ENCODE results near the gene RUNDC3A. TPM values are rescaled to one million over a fixed set of nuclear protein-coding genes. Genes with fewer than 3 reads are reported as not detected.
"Not testable (repeated sequence)": the region's sequence is repeated elsewhere in the genome, so short reads cannot be mapped to it uniquely, and the experiment has no call there.

RUNDC3A gene
- total RNA-seq, 1 experiment from 2014 or later = 0.12 TPM

- DNase-seq (ENCODE audit: low read depth) = no peak
These were observed 35.3 kb downstream of the RUNDC3A start for GRCh38 chr17:44343510-44344209.

DNA sequence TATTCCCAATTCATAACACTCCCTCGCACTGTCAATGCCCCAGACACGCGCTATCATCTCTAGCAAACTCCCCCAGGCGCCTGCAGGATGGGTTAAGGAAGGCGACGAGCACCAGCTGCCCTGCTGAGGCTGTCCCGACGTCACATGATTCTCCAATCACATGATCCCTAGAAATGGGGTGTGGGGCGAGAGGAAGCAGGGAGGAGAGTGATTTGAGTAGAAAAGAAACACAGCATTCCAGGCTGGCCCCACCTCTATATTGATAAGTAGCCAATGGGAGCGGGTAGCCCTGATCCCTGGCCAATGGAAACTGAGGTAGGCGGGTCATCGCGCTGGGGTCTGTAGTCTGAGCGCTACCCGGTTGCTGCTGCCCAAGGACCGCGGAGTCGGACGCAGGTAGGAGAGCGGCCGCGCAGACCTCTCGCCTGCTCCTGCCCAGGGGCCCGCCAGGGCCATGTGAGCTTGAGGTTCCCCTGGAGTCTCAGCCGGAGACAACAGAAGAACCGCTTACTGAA lies 36.6 kb downstream of the RUNDC3A start, which contains the start of gene GRN:
Gene GRN (plus strand): TSS at position 364 of the 515 bp plus-strand sequence. CDS start 3,863 bp downstream, outside the sequence.
- DNase-seq (ENCODE audit: low read depth) = peak; percentile 99

GRCh38 chr17:44345454-44346026 lies 37.1 kb downstream of the RUNDC3A start:
- DNase-seq (ENCODE audit: low read depth) = peak; percentile 72

DNA sequence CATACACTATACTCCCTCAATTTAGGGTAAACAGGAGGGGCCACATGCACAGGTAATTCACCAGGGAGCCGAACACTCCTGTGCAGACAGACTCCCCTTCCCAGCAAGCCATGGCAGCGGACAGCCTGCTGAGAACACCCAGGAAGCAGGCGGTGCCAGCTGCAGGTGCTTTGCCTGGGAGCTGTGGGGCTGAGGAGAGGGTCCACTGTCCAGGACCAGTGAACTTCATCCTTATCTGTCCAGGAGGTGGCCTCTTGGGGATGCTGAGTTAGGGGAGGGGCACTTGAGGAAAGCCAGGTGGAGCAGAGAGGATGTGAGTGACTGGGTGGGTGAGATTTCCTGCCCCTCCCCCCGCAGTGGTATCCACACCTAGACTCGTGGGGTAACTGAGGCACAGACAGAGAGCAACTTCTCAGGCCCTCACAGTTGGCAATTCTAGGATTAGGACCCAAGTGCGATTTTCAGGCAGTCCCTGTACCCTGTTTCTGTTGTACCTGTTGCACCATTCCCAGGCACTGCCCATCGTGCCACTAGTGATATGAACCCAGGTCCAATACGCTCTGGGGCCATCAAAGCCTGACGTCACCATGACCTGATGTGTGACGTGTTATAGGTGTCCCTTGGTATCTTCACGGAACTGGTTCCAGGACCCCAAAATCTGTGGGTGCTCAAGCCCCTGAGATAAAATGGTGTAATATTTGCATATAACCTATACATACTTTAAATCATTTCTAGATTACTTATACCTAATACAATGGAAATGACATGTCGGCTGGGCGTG lies 37.9 kb downstream of the RUNDC3A start:
- no peak for DNase-seq (ENCODE audit: low read depth)

DNA sequence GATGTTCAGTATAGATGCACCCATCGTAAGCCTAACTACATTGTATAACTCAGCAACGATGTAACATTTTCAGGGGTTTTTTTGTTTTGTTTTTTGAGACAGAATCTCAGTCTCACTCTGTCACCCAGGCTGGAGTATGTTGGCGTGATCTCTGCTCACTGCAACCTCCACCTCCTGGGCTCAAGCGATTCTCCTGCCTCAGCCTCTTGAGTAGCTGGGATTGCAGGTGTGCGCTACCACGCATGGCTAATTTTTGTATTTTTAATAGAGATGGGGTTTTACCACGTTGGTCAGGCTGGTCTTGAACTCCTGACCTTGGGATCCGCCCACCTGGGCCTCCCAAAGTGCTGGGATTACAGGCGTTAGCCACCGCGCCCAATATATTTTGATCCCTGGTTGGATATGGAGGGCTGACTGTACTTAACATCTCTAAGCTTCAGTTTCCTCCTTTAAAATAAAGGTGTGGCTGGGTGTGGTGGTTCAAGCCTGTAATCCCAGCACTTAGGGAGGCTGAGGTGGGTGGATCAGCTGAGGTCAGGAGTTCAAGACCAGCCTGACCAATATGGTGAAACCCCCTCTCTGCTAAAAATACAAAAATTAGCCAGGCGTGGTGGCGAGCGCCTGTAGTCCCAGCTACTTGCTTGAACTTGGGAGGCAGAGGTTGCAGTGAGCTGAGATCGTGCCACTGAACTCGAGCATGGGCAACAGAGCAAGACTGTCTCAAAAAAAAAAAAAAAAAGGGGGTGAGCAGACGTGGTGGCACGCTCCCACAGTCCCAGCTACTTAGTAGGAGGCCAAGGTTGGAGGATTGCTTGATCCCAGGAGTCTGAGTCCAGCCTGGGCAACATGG lies 39.0 kb downstream of the RUNDC3A start:
- not testable (repeated sequence) for DNase-seq (ENCODE audit: low read depth)

- DNase-seq (ENCODE audit: low read depth) = peak; percentile 44
These were observed 40.0 kb downstream of the RUNDC3A start for GRCh38 chr17:44348234-44348987.

DNA sequence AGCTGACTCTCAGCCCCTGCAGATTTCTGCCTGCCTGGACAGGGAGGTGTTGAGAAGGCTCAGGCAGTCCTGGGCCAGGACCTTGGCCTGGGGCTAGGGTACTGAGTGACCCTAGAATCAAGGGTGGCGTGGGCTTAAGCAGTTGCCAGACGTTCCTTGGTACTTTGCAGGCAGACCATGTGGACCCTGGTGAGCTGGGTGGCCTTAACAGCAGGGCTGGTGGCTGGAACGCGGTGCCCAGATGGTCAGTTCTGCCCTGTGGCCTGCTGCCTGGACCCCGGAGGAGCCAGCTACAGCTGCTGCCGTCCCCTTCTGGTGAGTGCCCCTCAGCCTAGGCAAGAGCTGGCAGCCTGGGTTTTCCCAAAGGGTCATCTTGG lies 40.6 kb downstream of the RUNDC3A start:
- DNase-seq (ENCODE audit: low read depth) = no peak

DNA sequence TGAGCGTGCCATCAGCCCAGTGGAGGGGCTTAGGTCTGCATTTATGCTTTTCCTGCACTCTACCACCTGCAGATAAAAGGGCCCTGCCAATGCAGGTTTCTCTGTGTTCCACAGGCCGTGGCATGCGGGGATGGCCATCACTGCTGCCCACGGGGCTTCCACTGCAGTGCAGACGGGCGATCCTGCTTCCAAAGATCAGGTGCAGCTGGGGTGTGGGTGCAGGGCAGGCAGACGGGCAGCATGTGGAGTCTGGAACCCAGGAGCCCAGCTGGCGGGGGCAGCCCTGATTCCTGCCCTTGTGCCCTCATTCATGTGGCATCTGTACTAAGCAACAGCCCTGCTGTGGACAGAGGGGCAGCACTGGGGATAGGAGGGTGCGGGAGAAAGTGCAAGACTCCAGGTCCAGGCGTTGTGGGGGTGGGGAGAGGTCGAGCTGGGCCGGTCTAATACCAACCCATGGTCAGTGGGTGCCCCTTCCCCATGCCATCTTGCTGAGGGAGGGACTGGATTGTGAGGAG lies 41.2 kb downstream of the RUNDC3A start:
- no peak for DNase-seq (ENCODE audit: low read depth)

DNA sequence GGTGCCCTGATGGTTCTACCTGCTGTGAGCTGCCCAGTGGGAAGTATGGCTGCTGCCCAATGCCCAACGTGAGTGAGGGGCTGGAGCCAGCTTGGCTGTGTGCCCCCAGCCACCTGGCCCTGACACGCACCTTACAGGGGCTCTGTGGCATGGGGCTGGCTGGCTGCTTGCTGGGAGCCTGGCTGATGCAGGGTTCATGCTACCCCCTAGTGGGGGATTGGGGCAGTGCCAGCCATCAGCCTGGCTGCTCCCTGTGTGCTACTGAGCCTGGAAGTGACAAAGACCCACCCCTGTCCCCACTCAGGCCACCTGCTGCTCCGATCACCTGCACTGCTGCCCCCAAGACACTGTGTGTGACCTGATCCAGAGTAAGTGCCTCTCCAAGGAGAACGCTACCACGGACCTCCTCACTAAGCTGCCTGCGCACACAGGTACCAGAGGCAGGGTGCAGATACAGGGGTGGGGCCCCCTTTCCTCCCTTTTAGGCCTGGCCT lies 42.4 kb downstream of the RUNDC3A start:
- DNase-seq (ENCODE audit: low read depth) = peak; percentile 42

- DNase-seq (ENCODE audit: low read depth) = no peak
These were observed 43.1 kb downstream of the RUNDC3A start for GRCh38 chr17:44351464-44351863.

- DNase-seq (ENCODE audit: low read depth) = no peak
These were observed 43.8 kb downstream of the RUNDC3A start for GRCh38 chr17:44351961-44352827.

DNA sequence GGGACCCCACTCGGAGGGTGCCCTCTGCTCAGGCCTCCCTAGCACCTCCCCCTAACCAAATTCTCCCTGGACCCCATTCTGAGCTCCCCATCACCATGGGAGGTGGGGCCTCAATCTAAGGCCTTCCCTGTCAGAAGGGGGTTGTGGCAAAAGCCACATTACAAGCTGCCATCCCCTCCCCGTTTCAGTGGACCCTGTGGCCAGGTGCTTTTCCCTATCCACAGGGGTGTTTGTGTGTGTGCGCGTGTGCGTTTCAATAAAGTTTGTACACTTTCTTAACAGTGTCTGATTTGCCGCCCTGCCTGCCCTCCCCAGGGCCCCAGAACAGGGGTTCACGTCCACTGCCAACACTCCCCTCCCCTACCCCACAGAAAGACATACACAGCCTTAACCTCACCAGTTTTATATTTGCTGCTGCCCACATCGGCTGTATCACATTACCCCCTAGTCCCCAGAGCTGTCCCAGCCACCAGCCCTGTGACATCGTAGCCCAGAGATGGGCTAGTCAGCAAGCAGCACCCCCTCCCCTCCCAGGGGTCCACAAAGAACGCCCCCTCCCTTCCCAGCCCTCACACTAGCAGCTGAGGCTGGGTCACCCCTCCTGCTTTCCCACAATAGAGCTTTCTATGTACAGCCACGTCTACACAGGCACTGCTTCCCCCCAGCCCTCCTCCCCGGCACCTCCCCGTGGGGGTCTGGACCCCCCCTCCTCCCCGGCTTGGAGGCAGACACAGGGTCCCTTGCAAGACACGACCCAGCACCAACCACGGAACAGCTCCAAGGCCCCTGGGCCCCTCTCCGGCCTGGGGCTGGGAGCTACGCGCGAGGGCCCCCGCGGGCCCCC lies 44.6 kb downstream of the RUNDC3A start:
- DNase-seq (ENCODE audit: low read depth) = no peak

- DNase-seq (ENCODE audit: low read depth) = no peak
These were observed 45.4 kb downstream of the RUNDC3A start for GRCh38 chr17:44353672-44354331.

- no peak for DNase-seq (ENCODE audit: low read depth)
These were observed 46.5 kb downstream of the RUNDC3A start for GRCh38 chr17:44354582-44355561.

GRCh38 chr17:44355642-44356099 lies 47.3 kb downstream of the RUNDC3A start:
- no peak for DNase-seq (ENCODE audit: low read depth)

- no peak for DNase-seq (ENCODE audit: low read depth)
These were observed 47.8 kb downstream of the RUNDC3A start for GRCh38 chr17:44356241-44356640.

DNA sequence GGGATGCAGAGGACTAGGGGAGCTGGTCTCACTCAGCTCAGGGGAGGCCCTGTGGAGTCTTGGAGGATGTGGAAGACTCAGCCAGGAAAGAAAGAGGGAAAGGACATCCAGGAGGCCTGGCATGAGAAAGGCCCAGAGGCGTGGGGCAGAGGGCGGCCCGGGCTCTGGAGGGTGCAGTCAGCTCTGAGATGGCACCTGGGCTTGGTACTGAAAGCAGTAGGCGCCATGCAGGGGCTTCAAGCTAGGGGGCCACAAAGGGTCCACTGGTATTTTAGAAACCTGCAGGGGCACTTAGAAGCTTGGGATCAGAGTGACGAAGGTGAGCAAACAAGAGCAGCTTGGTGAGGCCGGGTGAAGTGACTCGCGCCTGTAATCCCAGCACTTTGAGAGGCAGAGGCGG lies 49.7 kb downstream of the RUNDC3A start:
- no peak for DNase-seq (ENCODE audit: low read depth)
